Peyer's patch (tissue), 4 donors: ENCODE results near the gene YARS1. TPM values are rescaled to one million over a fixed set of nuclear protein-coding genes. Genes with fewer than 3 reads are reported as not detected.

Source experiments
- DNase-seq, 3 donors: peaks; one replicate each; pipeline ENCODE4 v3.0.0-alpha.2; 2017 to 2019
- H3K27ac ChIP-seq, 4 donors: fragments of 200-600 bp; sonication (generic); one replicate each; pipeline ENCODE4 v1.5.1; 2016 to 2019
- H3K27me3 ChIP-seq, 2 donors: fragments of 200-600 bp; sonication (generic); one replicate each; pipeline ENCODE4 v1.5.1; 2019
- H3K36me3 ChIP-seq, 3 donors: fragments of 200-600 bp; sonication (generic); one replicate each; pipeline ENCODE4 v1.5.1; 2016 to 2019
- H3K4me1 ChIP-seq, 4 donors: fragments of 200-600 bp; sonication (generic); one replicate each; pipeline ENCODE4 v1.5.1; 2016 to 2019
- H3K4me3 ChIP-seq, 4 donors: fragments of 200-600 bp; sonication (generic); 1 replicate in 3 of 4; 2 replicates in 1 of 4; pipeline ENCODE4 v1.5.1; 2016 to 2019; ENCODE audit warnings: mild to moderate bottlenecking in 1 of 4
- H3K9me3 ChIP-seq, 4 donors: fragments of 200-600 bp; sonication (generic); one replicate each; pipeline ENCODE4 v1.5.1; 2016 to 2019; ENCODE audit warnings: mild to moderate bottlenecking in 1 of 4
- CTCF ChIP-seq, 6 experiments: fragments of 450-650 bp in 4 of 6; fragments of 200-600 bp in 2 of 6; sonication (generic) in 1 of 6; IDR thresholded peaks; one replicate each; pipeline ENCODE4 v1.5.1; 2017 to 2019; ENCODE audit warnings: antibody characterized with exemption in 6 of 6, mild to moderate bottlenecking in 3 of 6, moderate library complexity in 1 of 6
- POLR2A ChIP-seq, 2 donors: fragments of 450-650 bp; IDR thresholded peaks; one replicate each; pipeline ENCODE4 v1.5.1; 2017; ENCODE audit warnings: antibody characterized with exemption in 2 of 2, mild to moderate bottlenecking in 2 of 2, moderate library complexity in 2 of 2
- total RNA-seq, 4 donors: library from RNA; depleted of rRNA; stranded (reverse); fragments of >200 nt; gene quantifications; one replicate each; pipeline ENCODE4 v1.1.0, GENCODE V29; 2016

Gene YARS1
- total RNA-seq, 4 donors from 2014 or later, result 29.6 to 93.3 (median 50.4) TPM

- no peaks in the 10 kb centered on the region for H3K27me3 ChIP-seq
- peaks cover 0 to 15% (median 0%) of the 10 kb centered on the region in 3 donors for H3K36me3 ChIP-seq
- no peak for DNase-seq
- H3K4me3 ChIP-seq, result no peak overlapping the region
- peak overlapping the region in 3 of 4 donors; percentile 89 to 98 (median 92) for H3K27ac ChIP-seq
- no peaks in the 10 kb centered on the region for H3K9me3 ChIP-seq
- TF ChIP-seq POLR2A (IDR thresholded peaks at IDR 0.05), result no peak
- TF ChIP-seq CTCF (IDR thresholded peaks at IDR 0.05), result no peak
- peaks cover 0 to 60% (median 0%) of the 10 kb centered on the region in 4 donors for H3K4me1 ChIP-seq
Observed at GRCh38 chr1:32761936-32762335, 55.2 kb downstream of the YARS1 start.

GRCh38 chr1:32761253-32761877, 55.8 kb downstream of the YARS1 start:
- no peaks in the 10 kb centered on the region for H3K27me3 ChIP-seq
- peaks cover 0 to 55% (median 0%) of the 10 kb centered on the region in 4 donors for H3K4me1 ChIP-seq
- TF ChIP-seq POLR2A (IDR thresholded peaks at IDR 0.05) (no peak), CTCF (IDR thresholded peaks at IDR 0.05) (no peak)
- DNase-seq, result peak in 2 of 3 donors; percentile 73 to 82
- H3K36me3 ChIP-seq, result peaks cover 0 to 15% (median 0%) of the 10 kb centered on the region in 3 donors
- no peaks in the 10 kb centered on the region for H3K9me3 ChIP-seq
- H3K4me3 ChIP-seq, result no peak overlapping the region
- peak overlapping the region in 3 of 4 donors; percentile 89 to 98 (median 92) for H3K27ac ChIP-seq

GRCh38 chr1:32759997-32760623, 57.0 kb downstream of the YARS1 start:
- peak overlapping the region in 3 of 4 donors; percentile 89 to 98 (median 92) for H3K27ac ChIP-seq
- peak overlapping the region in 2 of 4 donors; percentile 26 to 27 for H3K4me3 ChIP-seq
- no peaks in the 10 kb centered on the region for H3K27me3 ChIP-seq
- no peaks in the 10 kb centered on the region for H3K9me3 ChIP-seq
- peaks cover 0 to 10% (median 0%) of the 10 kb centered on the region in 3 donors for H3K36me3 ChIP-seq
- TF ChIP-seq CTCF (IDR thresholded peaks at IDR 0.05) (no peak), POLR2A (IDR thresholded peaks at IDR 0.05) (peak in 1 of 2 donors; percentile 48)
- peak in 2 of 3 donors; percentile 93 to 96 for DNase-seq
- peaks cover 0 to 54% (median 0%) of the 10 kb centered on the region in 4 donors for H3K4me1 ChIP-seq

- DNase-seq, result peak in 2 of 3 donors; percentile 78 to 82
- Histone ChIP-seq H3K36me3 (peaks cover 0 to 7% (median 0%) of the 10 kb centered on the region in 3 donors), H3K4me1 (peaks cover 0 to 59% (median 1%) of the 10 kb centered on the region in 4 donors), H3K4me3 (peak overlapping the region in 2 of 4 donors; percentile 1 to 26), H3K9me3 (no peaks in the 10 kb centered on the region), H3K27me3 (no peaks in the 10 kb centered on the region), H3K27ac (peak overlapping the region in 3 of 4 donors; percentile 89 to 98 (median 92))
- TF ChIP-seq POLR2A (IDR thresholded peaks at IDR 0.05), result peak in 1 of 2 donors; percentile 10
- peak in 3 of 6 experiments; percentile 22 to 28 (median 27) for TF ChIP-seq CTCF (IDR thresholded peaks at IDR 0.05)
Observed at GRCh38 chr1:32759521-32759981, 57.6 kb downstream of the YARS1 start.

- peaks cover 0 to 65% (median 7%) of the 10 kb centered on the region in 4 donors for H3K4me1 ChIP-seq
- H3K9me3 ChIP-seq, result no peaks in the 10 kb centered on the region
- TF ChIP-seq CTCF (IDR thresholded peaks at IDR 0.05) (no peak), POLR2A (IDR thresholded peaks at IDR 0.05) (no peak)
- H3K36me3 ChIP-seq, result peaks cover 0 to 3% (median 0%) of the 10 kb centered on the region in 3 donors
- DNase-seq, result no peak
- H3K27ac ChIP-seq, result peak overlapping the region in 3 of 4 donors; percentile 89 to 98 (median 92)
- no peaks in the 10 kb centered on the region for H3K27me3 ChIP-seq
- peak overlapping the region in 2 of 4 donors; percentile 1 to 26 for H3K4me3 ChIP-seq
Observed at GRCh38 chr1:32758795-32759430, 58.2 kb downstream of the YARS1 start.
